MM.1S (cell line): ENCODE data around the gene ABCC8.

ENCODE experiments used
- EZH2 ChIP-seq: fragments of 300-600 bp; sonication (generic); optimal IDR thresholded peaks from 2 replicates; pipeline ENCODE3; 2017; ENCODE audit warnings: low read depth, mild to moderate bottlenecking, antibody characterized with exemption, low read length, mixed read lengths
- TF ChIP-seq, protein P1 (sequence below): fragments of 300-600 bp; sonication (generic); IDR thresholded peaks from 2 replicates; pipeline ENCODE4 v1.5.1; 2016; ENCODE audit warnings: antibody characterized with exemption, low read length, mixed read lengths

DNA sequence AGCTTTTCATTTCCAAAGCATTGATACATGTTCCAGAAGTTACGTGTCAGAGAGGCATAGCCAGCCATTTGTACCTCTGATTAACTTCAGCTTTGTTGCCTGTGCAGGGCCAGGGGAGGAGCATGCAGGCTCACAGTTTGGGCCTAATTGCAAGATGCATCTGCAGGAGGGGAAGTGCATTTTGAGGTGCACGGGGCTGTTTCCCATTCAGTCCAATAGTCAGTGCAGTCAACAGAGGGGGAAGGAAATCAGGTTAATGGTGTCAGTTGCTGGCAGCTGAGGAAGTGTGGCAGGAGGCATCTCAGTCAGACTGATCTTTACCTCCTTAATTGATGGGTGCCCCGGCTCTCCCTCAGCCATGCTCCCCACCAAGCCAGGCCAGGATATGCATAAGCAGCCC, 39.3 kb downstream of the ABCC8 start:
- TF ChIP-seq, protein P1, sequence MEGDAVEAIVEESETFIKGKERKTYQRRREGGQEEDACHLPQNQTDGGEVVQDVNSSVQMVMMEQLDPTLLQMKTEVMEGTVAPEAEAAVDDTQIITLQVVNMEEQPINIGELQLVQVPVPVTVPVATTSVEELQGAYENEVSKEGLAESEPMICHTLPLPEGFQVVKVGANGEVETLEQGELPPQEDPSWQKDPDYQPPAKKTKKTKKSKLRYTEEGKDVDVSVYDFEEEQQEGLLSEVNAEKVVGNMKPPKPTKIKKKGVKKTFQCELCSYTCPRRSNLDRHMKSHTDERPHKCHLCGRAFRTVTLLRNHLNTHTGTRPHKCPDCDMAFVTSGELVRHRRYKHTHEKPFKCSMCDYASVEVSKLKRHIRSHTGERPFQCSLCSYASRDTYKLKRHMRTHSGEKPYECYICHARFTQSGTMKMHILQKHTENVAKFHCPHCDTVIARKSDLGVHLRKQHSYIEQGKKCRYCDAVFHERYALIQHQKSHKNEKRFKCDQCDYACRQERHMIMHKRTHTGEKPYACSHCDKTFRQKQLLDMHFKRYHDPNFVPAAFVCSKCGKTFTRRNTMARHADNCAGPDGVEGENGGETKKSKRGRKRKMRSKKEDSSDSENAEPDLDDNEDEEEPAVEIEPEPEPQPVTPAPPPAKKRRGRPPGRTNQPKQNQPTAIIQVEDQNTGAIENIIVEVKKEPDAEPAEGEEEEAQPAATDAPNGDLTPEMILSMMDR = no peak
- TF ChIP-seq EZH2 = no peak
